ENCODE data around the gene CMPK2.

CMPK2 gene

GRCh38 chr2:6820903-6821584, 44.7 kb downstream of the CMPK2 start:
- DNase-seq (ENCODE audit: insufficient read length, low spot score) (no peak), FAIRE-seq (no peak)
- TF ChIP-seq, protein P1, sequence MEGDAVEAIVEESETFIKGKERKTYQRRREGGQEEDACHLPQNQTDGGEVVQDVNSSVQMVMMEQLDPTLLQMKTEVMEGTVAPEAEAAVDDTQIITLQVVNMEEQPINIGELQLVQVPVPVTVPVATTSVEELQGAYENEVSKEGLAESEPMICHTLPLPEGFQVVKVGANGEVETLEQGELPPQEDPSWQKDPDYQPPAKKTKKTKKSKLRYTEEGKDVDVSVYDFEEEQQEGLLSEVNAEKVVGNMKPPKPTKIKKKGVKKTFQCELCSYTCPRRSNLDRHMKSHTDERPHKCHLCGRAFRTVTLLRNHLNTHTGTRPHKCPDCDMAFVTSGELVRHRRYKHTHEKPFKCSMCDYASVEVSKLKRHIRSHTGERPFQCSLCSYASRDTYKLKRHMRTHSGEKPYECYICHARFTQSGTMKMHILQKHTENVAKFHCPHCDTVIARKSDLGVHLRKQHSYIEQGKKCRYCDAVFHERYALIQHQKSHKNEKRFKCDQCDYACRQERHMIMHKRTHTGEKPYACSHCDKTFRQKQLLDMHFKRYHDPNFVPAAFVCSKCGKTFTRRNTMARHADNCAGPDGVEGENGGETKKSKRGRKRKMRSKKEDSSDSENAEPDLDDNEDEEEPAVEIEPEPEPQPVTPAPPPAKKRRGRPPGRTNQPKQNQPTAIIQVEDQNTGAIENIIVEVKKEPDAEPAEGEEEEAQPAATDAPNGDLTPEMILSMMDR (IDR thresholded peaks at IDR 0.05; ENCODE audit: insufficient read depth, missing control alignments), result no peak

- FAIRE-seq (no peak), DNase-seq (ENCODE audit: insufficient read length, low spot score) (no peak)
- TF ChIP-seq, protein P1 (IDR thresholded peaks at IDR 0.05; ENCODE audit: insufficient read depth, missing control alignments), result no peak
Measured at GRCh38 chr2:6820236-6820635, 45.5 kb downstream of the CMPK2 start.

DNA sequence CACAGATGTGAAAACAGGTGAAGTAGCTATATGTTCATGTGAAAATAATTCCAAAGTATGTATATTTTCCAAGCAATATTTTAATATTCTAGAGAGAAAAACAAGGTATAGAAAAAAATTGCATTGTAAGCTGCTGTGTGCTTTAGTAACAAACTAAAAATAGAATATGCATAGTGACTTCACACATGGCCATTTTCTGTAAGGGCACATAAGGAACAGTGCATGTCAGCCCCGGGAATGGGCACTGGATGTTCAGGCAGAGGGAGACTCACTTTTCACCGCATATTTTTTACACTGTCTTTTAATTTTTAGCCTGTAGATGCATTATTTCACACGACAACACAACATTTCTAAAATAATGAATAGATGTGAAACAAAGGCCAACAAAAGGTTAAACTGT, 46.0 kb downstream of the CMPK2 start:
- TF ChIP-seq, protein P1 (IDR thresholded peaks at IDR 0.05; ENCODE audit: insufficient read depth, missing control alignments), result no peak
- FAIRE-seq (no peak), DNase-seq (ENCODE audit: insufficient read length, low spot score) (no peak)

GRCh38 chr2:6818012-6818411, 47.7 kb downstream of the CMPK2 start:
- FAIRE-seq (no peak), DNase-seq (ENCODE audit: insufficient read length, low spot score) (no peak)
- TF ChIP-seq, protein P1 (IDR thresholded peaks at IDR 0.05; ENCODE audit: insufficient read depth, missing control alignments), result no peak

DNA sequence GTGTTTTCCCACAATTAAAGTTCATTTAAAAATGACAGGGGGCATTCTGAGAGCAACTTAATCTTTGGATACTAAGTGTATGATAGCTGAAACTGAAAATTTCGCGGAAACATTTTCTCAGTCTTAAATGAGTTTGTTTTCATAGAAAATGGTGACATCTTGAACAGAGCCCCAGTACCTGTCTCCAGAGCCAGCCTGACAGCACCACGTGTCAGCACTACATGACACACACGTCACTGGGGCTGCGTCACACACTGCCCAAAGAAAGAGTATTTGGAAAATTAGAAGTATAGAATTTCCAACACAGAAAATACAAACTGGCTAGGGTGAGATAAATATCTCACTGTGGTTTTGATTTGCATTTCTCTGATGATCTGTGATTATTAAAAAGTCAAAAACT, 50.8 kb downstream of the CMPK2 start:
- DNase-seq (ENCODE audit: insufficient read length, low spot score) (no peak), FAIRE-seq (no peak)
- TF ChIP-seq, protein P1 (IDR thresholded peaks at IDR 0.05; ENCODE audit: insufficient read depth, missing control alignments), result no peak

GRCh38 chr2:6814312-6814711, 51.4 kb downstream of the CMPK2 start:
- FAIRE-seq (no peak), DNase-seq (ENCODE audit: insufficient read length, low spot score) (no peak)
- TF ChIP-seq, protein P1 (IDR thresholded peaks at IDR 0.05; ENCODE audit: insufficient read depth, missing control alignments), result no peak

DNA sequence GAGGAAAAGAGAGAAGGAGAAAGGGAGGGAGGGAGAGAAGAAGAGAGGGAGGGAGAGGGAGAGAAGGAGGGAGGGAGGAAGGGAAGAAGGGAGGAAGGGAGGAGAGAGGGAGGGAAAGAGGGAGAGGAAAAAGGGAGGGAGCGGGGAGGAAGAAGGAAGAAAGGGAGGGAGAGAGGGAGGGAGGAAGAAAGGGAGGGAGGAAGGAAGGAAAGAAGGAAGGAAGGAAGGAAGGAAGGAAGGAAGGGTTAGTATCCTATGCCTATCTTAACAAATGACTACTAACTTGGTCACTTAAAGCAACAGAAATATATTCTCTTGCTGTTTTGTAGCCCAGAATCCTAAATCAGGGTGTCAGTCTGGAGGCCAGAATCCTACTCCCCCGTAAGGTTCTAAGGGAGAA, 52.1 kb downstream of the CMPK2 start:
- DNase-seq (ENCODE audit: insufficient read length, low spot score) (no peak), FAIRE-seq (no peak)
- TF ChIP-seq, protein P1 (IDR thresholded peaks at IDR 0.05; ENCODE audit: insufficient read depth, missing control alignments), result no peak
